HepG2 (cell line): ENCODE data around the gene FSCN2. TPM values are rescaled to one million over a fixed set of nuclear protein-coding genes. Genes with fewer than 3 reads are reported as not detected.

Experiments used
- EEA1 ChIP-seq: sonication (generic); formaldehyde crosslinking; IDR thresholded peaks from 2 replicates; pipeline ENCODE4 v1.5.1; 2020; ENCODE audit warnings: mild to moderate bottlenecking, missing genetic modification reagents, borderline replicate concordance
- THYN1 ChIP-seq: sonication (generic); formaldehyde crosslinking; IDR thresholded peaks from 2 replicates; pipeline ENCODE4 v1.8.1; 2023; ENCODE audit warnings: low read depth, mild to moderate bottlenecking, moderate library complexity, missing genetic modification reagents, borderline replicate concordance
- ZFP1 ChIP-seq: IDR thresholded peaks from 2 replicates; pipeline ENCODE4 v1.6.1; 2016
- ZMAT3 ChIP-seq: sonication (generic); formaldehyde crosslinking; conservative IDR thresholded peaks from 2 replicates; pipeline ENCODE4 v1.7.0; 2021; ENCODE audit warnings: missing genetic modification reagents
- ZMYM3 ChIP-seq: sonication (generic); formaldehyde crosslinking; IDR thresholded peaks from 2 replicates; pipeline ENCODE4 v1.5.1; 2020; ENCODE audit warnings: mild to moderate bottlenecking, missing genetic modification reagents
- ZNF20 ChIP-seq: sonication (generic); formaldehyde crosslinking; IDR thresholded peaks from 2 replicates; pipeline ENCODE4 v1.4.0; 2020; ENCODE audit warnings: mild to moderate bottlenecking, moderate library complexity, missing genetic modification reagents
- ZNF225 ChIP-seq: sonication (generic); formaldehyde crosslinking; IDR thresholded peaks from 2 replicates; pipeline ENCODE4 v1.4.0; 2020; ENCODE audit warnings: mild to moderate bottlenecking, missing genetic modification reagents
- ZNF432 ChIP-seq: sonication (generic); formaldehyde crosslinking; IDR thresholded peaks from 2 replicates; pipeline ENCODE4 v1.5.0; 2020; ENCODE audit warnings: missing genetic modification reagents, mild to moderate bottlenecking, borderline replicate concordance
- ZNF678 ChIP-seq: sonication (generic); formaldehyde crosslinking; IDR thresholded peaks from 2 replicates; pipeline ENCODE4 v1.4.0; 2020; ENCODE audit warnings: mild to moderate bottlenecking, missing genetic modification reagents
- polyA plus RNA-seq, 8 experiments: library from polyadenylated mRNA; depleted of rRNA in 3 of 8; stranded (reverse) in 7 of 8; unstranded in 1 of 8; fragments of >200 nt; fragmentation: Illumina TruSeq in 4 of 8; extraction: Trizol in 4 of 8; gene quantifications; 2 replicates each; pipeline versions ENCODE4 v1.2.1 to v1.2.3, GENCODE V29; 2011 to 2016; ENCODE audit warnings: low read depth in 4 of 8, missing spikeins in 1 of 8, mixed read lengths in 1 of 8; ENCODE audit not compliant: insufficient read depth in 1 of 8
- total RNA-seq, 5 experiments: library from RNA; depleted of rRNA; stranded (reverse); fragments of >200 nt; fragmentation: Illumina TruSeq; extraction: Trizol; gene quantifications; 2 replicates each; pipeline ENCODE4 v1.2.3, GENCODE V29; 2016; ENCODE audit warnings: low read depth in 1 of 5
- TF ChIP-seq, protein P1 (sequence below): sonication (generic); formaldehyde crosslinking; IDR thresholded peaks from 2 replicates; pipeline ENCODE4 v1.4.0; 2020; ENCODE audit warnings: missing genetic modification reagents, mild to moderate bottlenecking, borderline replicate concordance
- TF ChIP-seq, protein P2 (sequence below): sonication (generic); formaldehyde crosslinking; IDR thresholded peaks from 2 replicates; pipeline ENCODE4 v1.8.1; 2023; ENCODE audit warnings: mild to moderate bottlenecking, missing genetic modification reagents
- TF ChIP-seq, protein P3 (sequence below): sonication (generic); formaldehyde crosslinking; IDR thresholded peaks from 2 replicates; pipeline ENCODE4 v1.4.0; 2020; ENCODE audit warnings: mild to moderate bottlenecking, missing genetic modification reagents
- TF ChIP-seq, protein P4 (sequence below): sonication (generic); formaldehyde crosslinking; IDR thresholded peaks from 2 replicates; pipeline ENCODE4 v1.4.0; 2020; ENCODE audit warnings: missing genetic modification reagents, borderline replicate concordance

FSCN2 gene
- total and polyA plus RNA-seq, 2 of the 13 experiments (the other 11 are each of a cell fraction or from before 2014, with no cell fraction given), result 0.09 TPM; not detected in 1

DNA sequence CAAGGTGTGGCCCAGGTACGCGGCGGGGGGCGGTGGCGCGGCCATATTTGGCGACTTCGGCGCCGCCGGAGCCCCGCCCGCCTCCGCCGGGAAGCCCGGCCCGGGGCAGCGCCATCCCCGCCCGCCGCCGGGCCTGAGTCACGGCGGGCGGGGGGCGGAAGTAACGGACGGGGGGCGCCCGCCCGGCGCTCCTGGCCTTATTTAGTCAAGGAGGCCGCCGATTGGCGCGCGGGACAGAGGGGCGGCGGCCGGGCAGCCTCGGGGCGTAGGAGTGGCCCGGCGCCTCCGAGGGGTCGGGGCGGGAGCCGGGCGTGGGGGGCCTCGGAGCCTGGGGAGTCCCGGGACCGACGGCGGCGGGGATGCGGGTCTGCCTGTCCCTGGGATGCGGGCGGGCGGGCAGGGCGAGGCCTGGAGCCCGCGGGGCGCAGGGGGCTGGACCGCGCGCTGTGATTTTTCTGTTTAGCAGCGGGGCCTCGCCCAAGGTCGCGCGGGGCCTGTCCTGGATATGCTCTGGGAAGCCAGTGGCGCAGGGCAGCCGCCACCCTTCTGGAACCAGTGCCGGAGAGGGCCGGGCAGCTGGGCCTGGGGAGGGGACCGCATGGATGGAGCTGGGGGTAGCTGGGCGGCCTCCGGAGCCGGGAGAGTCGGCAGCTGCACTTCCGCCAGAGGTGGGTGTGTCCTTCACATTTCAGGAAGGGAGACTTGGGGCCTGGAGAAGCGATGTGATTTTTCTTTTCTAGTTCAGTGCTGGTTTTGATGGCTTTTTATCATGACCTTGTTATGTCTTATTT lies 13.2 kb upstream of the FSCN2 start (continued):
- TF ChIP-seq, protein P1, sequence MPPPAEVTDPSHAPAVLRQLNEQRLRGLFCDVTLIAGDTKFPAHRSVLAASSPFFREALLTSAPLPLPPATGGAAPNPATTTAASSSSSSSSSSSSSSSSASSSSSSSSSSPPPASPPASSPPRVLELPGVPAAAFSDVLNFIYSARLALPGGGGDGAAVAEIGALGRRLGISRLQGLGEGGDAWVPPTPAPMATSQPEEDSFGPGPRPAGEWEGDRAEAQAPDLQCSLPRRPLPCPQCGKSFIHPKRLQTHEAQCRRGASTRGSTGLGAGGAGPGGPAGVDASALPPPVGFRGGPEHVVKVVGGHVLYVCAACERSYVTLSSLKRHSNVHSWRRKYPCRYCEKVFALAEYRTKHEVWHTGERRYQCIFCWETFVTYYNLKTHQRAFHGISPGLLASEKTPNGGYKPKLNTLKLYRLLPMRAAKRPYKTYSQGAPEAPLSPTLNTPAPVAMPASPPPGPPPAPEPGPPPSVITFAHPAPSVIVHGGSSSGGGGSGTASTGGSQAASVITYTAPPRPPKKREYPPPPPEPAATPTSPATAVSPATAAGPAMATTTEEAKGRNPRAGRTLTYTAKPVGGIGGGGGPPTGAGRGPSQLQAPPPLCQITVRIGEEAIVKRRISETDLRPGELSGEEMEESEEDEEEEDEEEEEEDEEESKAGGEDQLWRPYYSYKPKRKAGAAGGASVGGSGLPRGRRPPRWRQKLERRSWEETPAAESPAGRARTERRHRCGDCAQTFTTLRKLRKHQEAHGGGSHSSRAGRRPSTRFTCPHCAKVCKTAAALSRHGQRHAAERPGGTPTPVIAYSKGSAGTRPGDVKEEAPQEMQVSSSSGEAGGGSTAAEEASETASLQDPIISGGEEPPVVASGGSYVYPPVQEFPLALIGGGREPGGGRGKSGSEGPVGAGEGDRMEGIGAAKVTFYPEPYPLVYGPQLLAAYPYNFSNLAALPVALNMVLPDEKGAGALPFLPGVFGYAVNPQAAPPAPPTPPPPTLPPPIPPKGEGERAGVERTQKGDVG (CRISPR knock-in tag), result no peak
- TF ChIP-seq ZNF432 (CRISPR knock-in tag), result no peak
- no peak for TF ChIP-seq ZMYM3 (CRISPR knock-in tag)
- no peak for TF ChIP-seq THYN1 (CRISPR knock-in tag)
- TF ChIP-seq ZNF225 (CRISPR knock-in tag), result no peak
- TF ChIP-seq, protein P2, sequence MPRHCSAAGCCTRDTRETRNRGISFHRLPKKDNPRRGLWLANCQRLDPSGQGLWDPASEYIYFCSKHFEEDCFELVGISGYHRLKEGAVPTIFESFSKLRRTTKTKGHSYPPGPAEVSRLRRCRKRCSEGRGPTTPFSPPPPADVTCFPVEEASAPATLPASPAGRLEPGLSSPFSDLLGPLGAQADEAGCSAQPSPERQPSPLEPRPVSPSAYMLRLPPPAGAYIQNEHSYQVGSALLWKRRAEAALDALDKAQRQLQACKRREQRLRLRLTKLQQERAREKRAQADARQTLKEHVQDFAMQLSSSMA, result peak; percentile 31; the same call in 1 of the 2 replicates
- no peak for TF ChIP-seq ZNF678
- TF ChIP-seq ZNF20 (CRISPR knock-in tag), result 0 out of 2 replicates have a peak, but pooled peaks have one; percentile 34
- 0 out of 2 replicates have a peak, but pooled peaks have one; percentile 58 for TF ChIP-seq ZMAT3 (CRISPR knock-in tag)
- TF ChIP-seq, protein P3, sequence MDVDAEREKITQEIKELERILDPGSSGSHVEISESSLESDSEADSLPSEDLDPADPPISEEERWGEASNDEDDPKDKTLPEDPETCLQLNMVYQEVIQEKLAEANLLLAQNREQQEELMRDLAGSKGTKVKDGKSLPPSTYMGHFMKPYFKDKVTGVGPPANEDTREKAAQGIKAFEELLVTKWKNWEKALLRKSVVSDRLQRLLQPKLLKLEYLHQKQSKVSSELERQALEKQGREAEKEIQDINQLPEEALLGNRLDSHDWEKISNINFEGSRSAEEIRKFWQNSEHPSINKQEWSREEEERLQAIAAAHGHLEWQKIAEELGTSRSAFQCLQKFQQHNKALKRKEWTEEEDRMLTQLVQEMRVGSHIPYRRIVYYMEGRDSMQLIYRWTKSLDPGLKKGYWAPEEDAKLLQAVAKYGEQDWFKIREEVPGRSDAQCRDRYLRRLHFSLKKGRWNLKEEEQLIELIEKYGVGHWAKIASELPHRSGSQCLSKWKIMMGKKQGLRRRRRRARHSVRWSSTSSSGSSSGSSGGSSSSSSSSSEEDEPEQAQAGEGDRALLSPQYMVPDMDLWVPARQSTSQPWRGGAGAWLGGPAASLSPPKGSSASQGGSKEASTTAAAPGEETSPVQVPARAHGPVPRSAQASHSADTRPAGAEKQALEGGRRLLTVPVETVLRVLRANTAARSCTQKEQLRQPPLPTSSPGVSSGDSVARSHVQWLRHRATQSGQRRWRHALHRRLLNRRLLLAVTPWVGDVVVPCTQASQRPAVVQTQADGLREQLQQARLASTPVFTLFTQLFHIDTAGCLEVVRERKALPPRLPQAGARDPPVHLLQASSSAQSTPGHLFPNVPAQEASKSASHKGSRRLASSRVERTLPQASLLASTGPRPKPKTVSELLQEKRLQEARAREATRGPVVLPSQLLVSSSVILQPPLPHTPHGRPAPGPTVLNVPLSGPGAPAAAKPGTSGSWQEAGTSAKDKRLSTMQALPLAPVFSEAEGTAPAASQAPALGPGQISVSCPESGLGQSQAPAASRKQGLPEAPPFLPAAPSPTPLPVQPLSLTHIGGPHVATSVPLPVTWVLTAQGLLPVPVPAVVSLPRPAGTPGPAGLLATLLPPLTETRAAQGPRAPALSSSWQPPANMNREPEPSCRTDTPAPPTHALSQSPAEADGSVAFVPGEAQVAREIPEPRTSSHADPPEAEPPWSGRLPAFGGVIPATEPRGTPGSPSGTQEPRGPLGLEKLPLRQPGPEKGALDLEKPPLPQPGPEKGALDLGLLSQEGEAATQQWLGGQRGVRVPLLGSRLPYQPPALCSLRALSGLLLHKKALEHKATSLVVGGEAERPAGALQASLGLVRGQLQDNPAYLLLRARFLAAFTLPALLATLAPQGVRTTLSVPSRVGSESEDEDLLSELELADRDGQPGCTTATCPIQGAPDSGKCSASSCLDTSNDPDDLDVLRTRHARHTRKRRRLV, result no peak
- TF ChIP-seq, protein P4, sequence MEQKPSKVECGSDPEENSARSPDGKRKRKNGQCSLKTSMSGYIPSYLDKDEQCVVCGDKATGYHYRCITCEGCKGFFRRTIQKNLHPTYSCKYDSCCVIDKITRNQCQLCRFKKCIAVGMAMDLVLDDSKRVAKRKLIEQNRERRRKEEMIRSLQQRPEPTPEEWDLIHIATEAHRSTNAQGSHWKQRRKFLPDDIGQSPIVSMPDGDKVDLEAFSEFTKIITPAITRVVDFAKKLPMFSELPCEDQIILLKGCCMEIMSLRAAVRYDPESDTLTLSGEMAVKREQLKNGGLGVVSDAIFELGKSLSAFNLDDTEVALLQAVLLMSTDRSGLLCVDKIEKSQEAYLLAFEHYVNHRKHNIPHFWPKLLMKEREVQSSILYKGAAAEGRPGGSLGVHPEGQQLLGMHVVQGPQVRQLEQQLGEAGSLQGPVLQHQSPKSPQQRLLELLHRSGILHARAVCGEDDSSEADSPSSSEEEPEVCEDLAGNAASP, result no peak
- TF ChIP-seq EEA1 (CRISPR knock-in tag), result peak; percentile 16; the same call in 1 of the 2 replicates
- no peak for TF ChIP-seq ZFP1 (CRISPR knock-in tag)
